Measurements from ENCODE around the gene PARVA.
"Not testable (repeated sequence)": the region's sequence is repeated elsewhere in the genome, so short reads cannot be mapped to it uniquely, and the experiment has no call there.

The PARVA gene

DNA sequence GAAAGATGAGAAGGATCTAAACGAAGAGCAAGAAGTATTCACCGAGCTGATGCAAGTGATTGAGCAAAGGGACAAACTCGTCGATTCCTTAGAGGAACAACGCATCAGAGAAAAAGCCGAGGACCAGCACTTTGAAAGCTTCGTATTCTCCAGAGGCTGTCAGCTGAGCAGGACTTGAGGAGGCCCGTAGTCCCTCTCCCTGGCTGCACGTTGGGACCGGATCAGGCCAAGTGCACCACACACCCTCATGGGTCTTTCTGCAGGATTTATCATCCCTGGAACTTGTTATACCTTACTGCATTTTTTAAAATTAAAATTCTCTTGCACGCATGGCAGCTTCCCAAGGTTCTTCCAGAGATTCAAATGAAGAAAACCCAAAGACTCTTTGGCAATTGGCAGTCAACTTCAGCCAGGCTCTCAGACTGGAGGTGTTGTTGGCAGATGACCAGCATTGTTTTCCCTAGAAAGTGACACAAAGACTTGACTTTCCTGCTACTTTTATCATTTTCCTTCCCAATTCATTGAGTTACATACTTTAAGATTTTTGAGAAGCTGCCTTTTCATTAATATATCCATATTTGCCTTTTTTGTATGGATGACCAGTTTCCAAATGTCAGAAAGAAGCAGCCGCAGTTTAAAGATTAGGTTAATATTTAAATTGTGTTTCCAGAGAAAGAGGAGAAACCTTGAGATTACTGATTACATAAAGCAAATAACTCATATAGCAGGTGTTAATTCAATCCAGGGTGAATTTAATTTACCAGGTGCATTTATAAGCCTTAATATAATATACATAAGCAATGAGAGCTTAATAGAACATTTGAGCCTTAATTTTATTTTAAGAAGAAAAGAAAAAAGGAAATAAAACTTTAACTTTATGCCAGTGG is 18.8 kb upstream of the PARVA start:
- Histone ChIP-seq H3K4me1 (ENCODE audit: control insufficient read depth, insufficient read depth, low read length) (peaks cover 3% of the 10 kb centered on the region; the same call in 1 of the 2 replicates), H3K36me3 (ENCODE audit: control insufficient read depth, insufficient read depth, low read length) (no peaks in the 10 kb centered on the region), H3K27me3 (ENCODE audit: control insufficient read depth, insufficient read depth, low read length) (no peaks in the 10 kb centered on the region), H3K4me3 (ENCODE audit: low read depth, low read length) (no peak overlapping the region), H3K9ac (ENCODE audit: low read depth, low read length) (no peak overlapping the region), H3K9me3 (ENCODE audit: control insufficient read depth, insufficient read depth, low read length) (no peaks in the 10 kb centered on the region), H3K27ac (ENCODE audit: low read depth, low read length) (no peak overlapping the region)

DNA sequence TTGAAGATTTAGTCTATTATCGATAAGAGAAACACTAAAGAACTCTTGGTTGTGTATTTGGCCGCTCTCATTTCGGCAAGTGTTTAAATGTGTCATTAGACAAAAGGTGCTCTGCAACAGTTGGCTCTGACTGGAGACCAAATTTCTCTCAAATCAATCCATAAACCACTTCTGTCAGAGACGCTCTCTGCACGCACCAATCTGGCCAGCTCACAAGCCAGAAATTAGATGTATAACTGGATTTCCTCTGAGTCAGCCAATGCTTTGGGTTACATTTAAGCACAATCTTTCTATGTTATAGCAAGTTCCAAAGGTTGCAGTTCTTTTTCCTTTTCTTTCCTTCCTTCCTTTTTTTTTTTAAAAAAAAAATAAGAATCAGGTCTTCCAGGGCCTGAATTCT is 17.6 kb upstream of the PARVA start:
- Histone ChIP-seq H3K4me3 (ENCODE audit: low read depth, low read length) (no peak overlapping the region), H3K27me3 (ENCODE audit: control insufficient read depth, insufficient read depth, low read length) (no peaks in the 10 kb centered on the region), H3K27ac (ENCODE audit: low read depth, low read length) (no peak overlapping the region), H3K36me3 (ENCODE audit: control insufficient read depth, insufficient read depth, low read length) (no peaks in the 10 kb centered on the region), H3K4me1 (ENCODE audit: control insufficient read depth, insufficient read depth, low read length) (peaks cover 3% of the 10 kb centered on the region; the same call in 1 of the 2 replicates), H3K9ac (ENCODE audit: low read depth, low read length) (no peak overlapping the region), H3K9me3 (ENCODE audit: control insufficient read depth, insufficient read depth, low read length) (no peaks in the 10 kb centered on the region)

- Histone ChIP-seq H3K36me3 (ENCODE audit: control insufficient read depth, insufficient read depth, low read length) (no peaks in the 10 kb centered on the region), H3K4me1 (ENCODE audit: control insufficient read depth, insufficient read depth, low read length) (peaks cover 9% of the 10 kb centered on the region; the same call in 1 of the 2 replicates), H3K27me3 (ENCODE audit: control insufficient read depth, insufficient read depth, low read length) (no peaks in the 10 kb centered on the region), H3K27ac (ENCODE audit: low read depth, low read length) (no peak overlapping the region), H3K9me3 (ENCODE audit: control insufficient read depth, insufficient read depth, low read length) (no peaks in the 10 kb centered on the region), H3K4me3 (ENCODE audit: low read depth, low read length) (no peak overlapping the region), H3K9ac (ENCODE audit: low read depth, low read length) (no peak overlapping the region)
These were observed 15.7 kb upstream of the PARVA start for GRCh38 chr11:12361682-12362081.

GRCh38 chr11:12362857-12363256 is 14.5 kb upstream of the PARVA start:
- Histone ChIP-seq H3K27me3 (ENCODE audit: control insufficient read depth, insufficient read depth, low read length) (no peaks in the 10 kb centered on the region), H3K9ac (ENCODE audit: low read depth, low read length) (no peak overlapping the region), H3K36me3 (ENCODE audit: control insufficient read depth, insufficient read depth, low read length) (no peaks in the 10 kb centered on the region), H3K9me3 (ENCODE audit: control insufficient read depth, insufficient read depth, low read length) (no peaks in the 10 kb centered on the region; the same call in 1 of the 2 replicates), H3K27ac (ENCODE audit: low read depth, low read length) (no peak overlapping the region), H3K4me1 (ENCODE audit: control insufficient read depth, insufficient read depth, low read length) (peaks cover 9% of the 10 kb centered on the region; the same call in 1 of the 2 replicates), H3K4me3 (ENCODE audit: low read depth, low read length) (no peak overlapping the region)

DNA sequence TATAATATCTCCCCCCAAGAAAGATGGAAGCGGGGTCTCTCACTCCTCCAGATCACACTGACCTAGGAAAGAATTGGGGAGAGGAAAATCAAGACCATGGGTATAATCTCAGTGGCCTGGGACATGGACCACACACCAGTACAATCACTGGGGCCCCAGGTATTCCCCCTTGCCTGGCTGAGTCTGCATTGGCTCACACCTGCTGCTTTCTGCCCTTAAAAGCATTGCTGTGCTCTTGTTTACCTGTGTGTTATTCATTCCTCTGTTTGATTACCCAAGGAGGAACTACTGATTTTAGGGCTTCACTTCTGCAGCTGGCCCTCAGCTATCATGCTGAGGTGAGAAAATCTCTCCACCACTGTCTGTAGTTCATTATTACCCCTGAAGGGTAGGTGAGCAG is 14.0 kb upstream of the PARVA start:
- Histone ChIP-seq H3K9ac (ENCODE audit: low read depth, low read length) (no peak overlapping the region), H3K4me3 (ENCODE audit: low read depth, low read length) (no peak overlapping the region), H3K27ac (ENCODE audit: low read depth, low read length) (no peak overlapping the region), H3K9me3 (ENCODE audit: control insufficient read depth, insufficient read depth, low read length) (no peaks in the 10 kb centered on the region; the same call in 1 of the 2 replicates), H3K36me3 (ENCODE audit: control insufficient read depth, insufficient read depth, low read length) (no peaks in the 10 kb centered on the region), H3K27me3 (ENCODE audit: control insufficient read depth, insufficient read depth, low read length) (no peaks in the 10 kb centered on the region), H3K4me1 (ENCODE audit: control insufficient read depth, insufficient read depth, low read length) (peaks cover 9% of the 10 kb centered on the region; the same call in 1 of the 2 replicates)

- not testable (repeated sequence) for H3K4me1 ChIP-seq (ENCODE audit: control insufficient read depth, insufficient read depth, low read length); H3K4me3 ChIP-seq (ENCODE audit: low read depth, low read length); H3K27me3 ChIP-seq (ENCODE audit: control insufficient read depth, insufficient read depth, low read length); H3K27ac ChIP-seq (ENCODE audit: low read depth, low read length); H3K9me3 ChIP-seq (ENCODE audit: control insufficient read depth, insufficient read depth, low read length); H3K9ac ChIP-seq (ENCODE audit: low read depth, low read length); H3K36me3 ChIP-seq (ENCODE audit: control insufficient read depth, insufficient read depth, low read length)
These were observed 11.3 kb upstream of the PARVA start for GRCh38 chr11:12365965-12366575.

- H3K4me3 ChIP-seq (ENCODE audit: low read depth, low read length); H3K9ac ChIP-seq (ENCODE audit: low read depth, low read length); H3K4me1 ChIP-seq (ENCODE audit: control insufficient read depth, insufficient read depth, low read length); H3K27ac ChIP-seq (ENCODE audit: low read depth, low read length); H3K36me3 ChIP-seq (ENCODE audit: control insufficient read depth, insufficient read depth, low read length); H3K9me3 ChIP-seq (ENCODE audit: control insufficient read depth, insufficient read depth, low read length); H3K27me3 ChIP-seq (ENCODE audit: control insufficient read depth, insufficient read depth, low read length): not testable (repeated sequence)
These were observed 10.3 kb upstream of the PARVA start for GRCh38 chr11:12367057-12367456.

DNA sequence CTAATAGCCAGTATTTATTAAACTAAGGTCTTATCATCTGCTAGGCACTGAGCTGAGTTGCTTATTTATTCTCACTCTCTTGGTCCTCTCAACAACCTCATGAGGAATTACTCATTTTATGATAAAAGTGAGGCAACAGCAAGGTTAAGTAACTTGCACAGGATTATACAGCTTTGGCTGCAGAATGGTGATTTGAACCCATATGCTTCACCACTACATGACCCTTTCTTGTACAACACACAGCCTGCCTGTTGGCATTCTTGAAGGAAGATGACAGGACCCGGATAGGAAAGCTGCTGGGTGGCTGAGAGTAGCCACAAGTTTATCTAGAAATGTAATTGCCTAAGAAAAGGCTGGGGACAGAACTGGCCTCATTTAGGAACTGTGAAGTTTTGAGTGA is 5.3 kb upstream of the PARVA start:
- H3K27me3 ChIP-seq (ENCODE audit: control insufficient read depth, insufficient read depth, low read length) = peaks cover 21% of the 10 kb centered on the region
- H3K9ac ChIP-seq (ENCODE audit: low read depth, low read length) = no peak overlapping the region
- no peak overlapping the region for H3K4me3 ChIP-seq (ENCODE audit: low read depth, low read length)
- H3K27ac ChIP-seq (ENCODE audit: low read depth, low read length) = no peak overlapping the region
- H3K4me1 ChIP-seq (ENCODE audit: control insufficient read depth, insufficient read depth, low read length) = peaks cover 6% of the 10 kb centered on the region
- no peaks in the 10 kb centered on the region; the same call in 1 of the 2 replicates for H3K9me3 ChIP-seq (ENCODE audit: control insufficient read depth, insufficient read depth, low read length)
- no peaks in the 10 kb centered on the region for H3K36me3 ChIP-seq (ENCODE audit: control insufficient read depth, insufficient read depth, low read length)

DNA sequence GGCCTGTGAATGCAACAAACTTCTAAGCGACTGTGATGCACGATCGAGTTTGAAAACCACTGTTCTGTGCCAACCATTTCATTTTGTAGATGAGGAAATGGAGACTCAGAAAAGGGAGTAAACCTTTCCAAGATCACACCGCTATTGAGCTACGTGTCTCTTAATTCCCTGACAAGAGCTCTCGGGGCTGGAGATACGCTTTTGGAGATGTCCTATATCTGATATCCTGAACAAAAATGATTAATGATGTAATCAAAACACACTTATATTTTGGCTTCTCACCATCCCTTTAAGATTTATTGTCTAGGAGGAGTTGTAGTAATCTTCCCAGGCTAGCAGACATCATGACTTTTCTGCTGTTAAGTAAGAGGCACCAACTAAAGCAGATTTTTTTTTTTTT is 1.7 kb upstream of the PARVA start:
- Histone ChIP-seq H3K27ac (ENCODE audit: low read depth, low read length) (no peak overlapping the region), H3K36me3 (ENCODE audit: control insufficient read depth, insufficient read depth, low read length) (no peaks in the 10 kb centered on the region), H3K4me1 (ENCODE audit: control insufficient read depth, insufficient read depth, low read length) (peaks cover 13% of the 10 kb centered on the region), H3K9ac (ENCODE audit: low read depth, low read length) (no peak overlapping the region), H3K9me3 (ENCODE audit: control insufficient read depth, insufficient read depth, low read length) (no peaks in the 10 kb centered on the region), H3K27me3 (ENCODE audit: control insufficient read depth, insufficient read depth, low read length) (peaks cover 21% of the 10 kb centered on the region), H3K4me3 (ENCODE audit: low read depth, low read length) (no peak overlapping the region)

DNA sequence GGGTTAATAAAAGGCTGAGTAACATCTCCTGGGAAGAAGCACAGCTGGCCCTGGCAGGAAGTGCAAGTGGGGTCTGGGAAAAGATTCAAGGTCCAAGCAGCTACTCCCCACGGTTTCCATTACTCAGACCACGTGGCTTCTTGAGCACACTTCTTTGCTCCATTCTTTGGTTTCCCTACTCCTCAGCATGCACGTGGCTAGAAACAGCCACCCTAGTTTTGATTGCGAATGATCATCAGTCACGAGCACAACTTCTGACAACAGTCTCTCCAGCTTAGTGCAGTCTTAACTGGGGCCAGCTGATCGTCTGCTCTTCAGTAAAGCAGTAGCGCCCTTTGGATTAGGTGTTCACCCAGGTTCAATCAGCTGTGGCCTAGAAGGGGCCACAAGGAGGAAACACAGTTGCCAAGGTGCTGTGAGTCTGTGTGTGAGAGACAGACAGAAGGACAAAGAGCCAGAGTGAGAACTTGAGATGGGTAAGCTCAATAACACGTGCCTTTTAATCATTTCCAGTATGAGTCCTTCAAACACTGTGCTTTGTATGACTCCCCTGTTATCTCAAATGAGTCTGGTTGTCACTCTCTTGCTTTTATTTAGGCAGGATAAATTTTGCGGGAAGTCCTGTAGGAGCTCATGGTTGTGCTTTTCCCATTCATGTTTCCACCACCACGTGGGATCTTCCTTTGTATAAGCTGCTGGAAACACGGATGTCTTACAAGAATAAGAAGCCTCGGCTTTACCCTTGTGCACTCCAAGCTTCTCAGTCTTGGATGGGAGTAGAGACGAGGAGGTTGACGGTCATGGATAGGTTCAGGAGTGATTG is 901 bp upstream of the PARVA start:
- no peaks in the 10 kb centered on the region for H3K36me3 ChIP-seq (ENCODE audit: control insufficient read depth, insufficient read depth, low read length)
- peaks cover 21% of the 10 kb centered on the region for H3K27me3 ChIP-seq (ENCODE audit: control insufficient read depth, insufficient read depth, low read length)
- no peaks in the 10 kb centered on the region for H3K9me3 ChIP-seq (ENCODE audit: control insufficient read depth, insufficient read depth, low read length)
- H3K4me1 ChIP-seq (ENCODE audit: control insufficient read depth, insufficient read depth, low read length) = peaks cover 13% of the 10 kb centered on the region
- H3K4me3 ChIP-seq (ENCODE audit: low read depth, low read length) = peak overlapping the region; percentile 81
- H3K9ac ChIP-seq (ENCODE audit: low read depth, low read length) = no peak overlapping the region
- peak overlapping the region; percentile 93 for H3K27ac ChIP-seq (ENCODE audit: low read depth, low read length)
